Parathyroid adenoma (tissue), 2 donors: Measurements from ENCODE around the gene SCGB3A1.

Experiments used
- H2AFZ ChIP-seq: fragments of 300-600 bp; sonication (generic); one replicate; pipeline ENCODE4 v1.7.0; 2017; ENCODE audit warnings: antibody characterized with exemption, mild to moderate bottlenecking
- H3K27ac ChIP-seq: fragments of 300-600 bp; sonication (generic); one replicate; pipeline ENCODE4 v1.7.0; 2017
- H3K27me3 ChIP-seq: fragments of 300-600 bp; sonication (generic); one replicate; pipeline ENCODE4 v1.7.0; 2017; ENCODE audit warnings: low read length; ENCODE audit not compliant: control insufficient read depth, insufficient read depth
- H3K36me3 ChIP-seq: fragments of 300-600 bp; sonication (generic); one replicate; pipeline ENCODE4 v1.7.0; 2017; ENCODE audit warnings: low read length; ENCODE audit not compliant: control insufficient read depth, insufficient read depth
- H3K4me1 ChIP-seq: fragments of 300-600 bp; sonication (generic); one replicate; pipeline ENCODE4 v1.7.0; 2017; ENCODE audit warnings: control low read depth
- H3K4me2 ChIP-seq: fragments of 300-600 bp; sonication (generic); one replicate; pipeline ENCODE4 v1.7.0; 2017; ENCODE audit warnings: low read length
- H3K4me3 ChIP-seq: fragments of 300-600 bp; sonication (generic); one replicate; pipeline ENCODE4 v1.7.0; 2017; ENCODE audit warnings: low read depth, low read length
- H3K79me2 ChIP-seq: fragments of 300-600 bp; sonication (generic); one replicate; pipeline ENCODE4 v1.7.0; 2017; ENCODE audit warnings: control low read depth
- H3K9ac ChIP-seq: fragments of 300-600 bp; sonication (generic); one replicate; pipeline ENCODE4 v1.7.0; 2017; ENCODE audit warnings: mild to moderate bottlenecking
- H3K9me3 ChIP-seq: fragments of 300-600 bp; sonication (generic); one replicate; pipeline ENCODE4 v1.7.0; 2017; ENCODE audit warnings: low read length; ENCODE audit not compliant: control insufficient read depth
- TF ChIP-seq, protein P1 (sequence below): fragments of 300-600 bp; sonication (generic); IDR thresholded peaks from one replicate; pipeline ENCODE4 v1.7.0; 2017; ENCODE audit warnings: antibody characterized with exemption, mild to moderate bottlenecking
- donor health status: primary hyperparathyroidism.

Gene SCGB3A1

DNA sequence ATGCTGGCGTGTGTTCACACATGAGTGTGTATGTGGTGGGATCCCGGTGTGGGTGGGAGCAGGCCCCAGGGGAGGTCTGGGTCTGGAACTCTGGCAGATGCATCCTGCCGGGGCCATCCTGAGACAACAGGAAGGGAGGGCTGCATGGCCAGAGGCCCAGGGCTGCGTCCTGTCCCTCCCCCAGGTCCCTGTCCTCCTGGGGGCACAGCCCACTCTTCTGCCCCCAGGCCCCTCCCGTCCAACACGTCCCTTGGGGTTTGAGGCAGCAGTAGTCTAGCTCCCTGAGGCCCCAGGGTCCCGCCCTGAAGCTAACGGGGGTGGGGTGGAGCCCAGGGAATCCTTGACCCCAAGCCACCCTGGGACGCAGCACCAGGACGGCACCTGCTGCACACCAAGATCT lies 41.5 kb upstream of the SCGB3A1 start:
- no peak overlapping the region for H3K27ac ChIP-seq
- H3K27me3 ChIP-seq = no peaks in the 10 kb centered on the region

DNA sequence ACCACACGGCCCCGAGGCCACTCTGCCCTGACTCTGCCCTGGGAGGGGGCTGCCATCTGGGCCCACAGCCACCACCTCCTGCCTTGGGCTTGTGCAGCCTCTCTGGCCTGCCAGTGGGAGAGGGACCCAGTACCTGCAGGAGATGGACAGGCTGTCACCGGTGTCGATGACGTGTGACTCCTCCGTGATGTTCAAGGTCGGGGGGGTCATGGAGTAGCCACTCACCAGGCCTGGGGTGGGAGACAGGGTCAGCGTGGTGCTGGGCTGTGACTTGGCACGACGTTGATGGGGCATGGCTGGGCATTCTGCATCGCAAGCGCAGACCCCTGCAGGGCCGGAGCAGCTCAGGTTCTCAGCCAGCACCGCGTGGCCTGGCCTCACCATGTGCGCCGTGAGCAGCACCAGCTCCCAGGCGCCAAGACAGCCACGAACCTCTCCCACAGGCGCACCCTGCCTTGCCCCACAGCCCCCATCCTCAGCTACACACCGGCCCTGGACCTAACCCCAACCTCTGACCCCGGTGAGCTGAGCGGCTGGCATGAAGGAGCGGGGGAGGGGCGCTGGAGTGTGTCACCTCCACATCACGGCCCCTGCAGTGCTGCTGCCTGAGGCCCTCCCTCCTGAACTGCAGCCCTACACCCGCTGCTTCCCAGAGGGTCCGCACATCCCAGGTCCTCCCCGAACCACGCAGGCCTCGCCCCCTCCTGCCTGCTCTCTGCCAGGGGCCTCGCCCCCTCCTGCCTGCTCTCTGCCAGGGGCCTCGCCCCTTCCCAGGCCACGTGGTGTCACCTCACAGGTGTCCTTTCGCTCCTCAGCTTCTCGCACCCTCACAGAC lies 40.5 kb upstream of the SCGB3A1 start:
- no peaks in the 10 kb centered on the region for H3K79me2 ChIP-seq
- H3K27ac ChIP-seq = no peak overlapping the region
- no peak overlapping the region for H3K4me3 ChIP-seq
- H3K9me3 ChIP-seq = no peaks in the 10 kb centered on the region
- no peak overlapping the region for H3K4me2 ChIP-seq
- H3K4me1 ChIP-seq = no peaks in the 10 kb centered on the region
- TF ChIP-seq, protein P1, sequence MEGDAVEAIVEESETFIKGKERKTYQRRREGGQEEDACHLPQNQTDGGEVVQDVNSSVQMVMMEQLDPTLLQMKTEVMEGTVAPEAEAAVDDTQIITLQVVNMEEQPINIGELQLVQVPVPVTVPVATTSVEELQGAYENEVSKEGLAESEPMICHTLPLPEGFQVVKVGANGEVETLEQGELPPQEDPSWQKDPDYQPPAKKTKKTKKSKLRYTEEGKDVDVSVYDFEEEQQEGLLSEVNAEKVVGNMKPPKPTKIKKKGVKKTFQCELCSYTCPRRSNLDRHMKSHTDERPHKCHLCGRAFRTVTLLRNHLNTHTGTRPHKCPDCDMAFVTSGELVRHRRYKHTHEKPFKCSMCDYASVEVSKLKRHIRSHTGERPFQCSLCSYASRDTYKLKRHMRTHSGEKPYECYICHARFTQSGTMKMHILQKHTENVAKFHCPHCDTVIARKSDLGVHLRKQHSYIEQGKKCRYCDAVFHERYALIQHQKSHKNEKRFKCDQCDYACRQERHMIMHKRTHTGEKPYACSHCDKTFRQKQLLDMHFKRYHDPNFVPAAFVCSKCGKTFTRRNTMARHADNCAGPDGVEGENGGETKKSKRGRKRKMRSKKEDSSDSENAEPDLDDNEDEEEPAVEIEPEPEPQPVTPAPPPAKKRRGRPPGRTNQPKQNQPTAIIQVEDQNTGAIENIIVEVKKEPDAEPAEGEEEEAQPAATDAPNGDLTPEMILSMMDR = no peak
- H3K36me3 ChIP-seq = no peaks in the 10 kb centered on the region
- H3K27me3 ChIP-seq = no peaks in the 10 kb centered on the region
- H3K9ac ChIP-seq = no peak overlapping the region
- no peak overlapping the region for H2AFZ ChIP-seq

More for the DNA sequence above, 41.5 kb upstream of the SCGB3A1 start:
- Histone ChIP-seq H3K36me3 (no peaks in the 10 kb centered on the region), H3K79me2 (no peaks in the 10 kb centered on the region), H2AFZ (no peak overlapping the region), H3K4me3 (no peak overlapping the region), H3K9me3 (no peaks in the 10 kb centered on the region), H3K4me1 (no peaks in the 10 kb centered on the region), H3K4me2 (no peak overlapping the region), H3K9ac (no peak overlapping the region)
- TF ChIP-seq, protein P1 = no peak

DNA sequence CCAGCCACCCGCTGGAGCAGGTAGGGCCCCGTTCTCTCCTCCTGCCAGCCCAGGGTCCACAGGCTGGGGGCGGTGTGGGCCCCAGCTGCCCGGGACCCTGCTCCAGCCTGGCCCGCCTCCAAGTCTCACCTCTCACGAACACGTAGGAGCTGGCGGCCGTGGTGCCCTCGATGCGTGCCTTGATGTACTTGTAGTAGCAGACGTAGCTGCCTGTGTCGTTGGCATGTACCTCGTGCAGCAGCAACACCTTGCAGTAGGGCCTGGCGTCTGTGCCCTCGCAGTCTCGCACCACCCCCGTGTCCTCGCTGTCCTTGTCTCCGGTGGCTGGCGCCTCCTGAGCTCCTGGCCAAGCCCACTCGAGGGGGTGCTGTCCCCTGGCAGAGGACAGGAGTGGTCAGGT lies 39.1 kb upstream of the SCGB3A1 start:
- H3K4me3 ChIP-seq = no peak overlapping the region
- H3K36me3 ChIP-seq = no peaks in the 10 kb centered on the region
- no peaks in the 10 kb centered on the region for H3K79me2 ChIP-seq
- no peak overlapping the region for H2AFZ ChIP-seq
- no peaks in the 10 kb centered on the region for H3K27me3 ChIP-seq
- H3K9ac ChIP-seq = no peak overlapping the region
- TF ChIP-seq, protein P1 = no peak
- H3K27ac ChIP-seq = no peak overlapping the region
- no peaks in the 10 kb centered on the region for H3K4me1 ChIP-seq
- no peak overlapping the region for H3K4me2 ChIP-seq
- no peaks in the 10 kb centered on the region for H3K9me3 ChIP-seq

DNA sequence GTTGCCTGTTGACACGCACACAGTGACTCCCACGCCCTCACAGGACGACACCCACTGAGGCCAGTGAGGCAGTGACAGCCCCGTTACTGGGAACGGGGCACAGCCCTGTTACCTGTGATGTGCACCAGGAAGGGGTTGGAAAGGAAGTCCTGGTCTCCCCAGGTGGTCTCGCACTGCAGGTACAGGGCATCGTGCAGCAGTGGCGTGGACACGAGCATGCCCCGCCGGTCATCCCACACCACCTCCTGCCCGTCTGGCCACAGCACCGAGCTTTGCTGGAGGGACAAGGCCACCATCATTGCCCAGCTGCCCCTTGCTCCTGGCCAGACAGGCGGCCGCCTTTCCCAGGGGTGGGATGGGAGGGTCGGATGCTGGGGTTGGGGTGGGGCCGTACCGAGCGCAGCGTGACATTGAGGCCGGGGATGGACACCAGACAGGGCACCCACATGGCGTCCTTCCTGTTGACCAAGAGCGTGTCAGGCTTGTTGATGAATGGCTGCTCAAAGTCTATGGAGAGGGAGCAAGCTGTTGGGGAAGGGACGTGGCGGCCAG lies 38.6 kb upstream of the SCGB3A1 start:
- no peak overlapping the region for H3K27ac ChIP-seq
- H3K4me1 ChIP-seq = no peaks in the 10 kb centered on the region
- H3K79me2 ChIP-seq = no peaks in the 10 kb centered on the region
- no peak overlapping the region for H3K4me3 ChIP-seq
- TF ChIP-seq, protein P1 = no peak
- no peak overlapping the region for H2AFZ ChIP-seq
- no peak overlapping the region for H3K9ac ChIP-seq
- no peaks in the 10 kb centered on the region for H3K27me3 ChIP-seq
- H3K9me3 ChIP-seq = no peaks in the 10 kb centered on the region
- no peaks in the 10 kb centered on the region for H3K36me3 ChIP-seq
- no peak overlapping the region for H3K4me2 ChIP-seq
